Caco-2 (cell line): Measurements from ENCODE around the gene RNU5B-1. TPM values are rescaled to one million over a fixed set of nuclear protein-coding genes. Genes with fewer than 3 reads are reported as not detected.

Experiments used
- BruUV-seq: library from RNA; stranded (reverse); fragments of 400-500 nt; replicated peaks from 2 replicates; lab custom pipeline; 2021; lab: Mats Ljungman, UMichigan
- CTCF ChIA-PET: fragments of 300-600 bp; sonication (Branson Sonifier 250); formaldehyde crosslinking; loops from one replicate; lab custom pipeline; 2022; ENCODE audit warnings: antibody characterized with exemption; lab: Charles Lee
- POLR2A ChIA-PET: fragments of 300-600 bp; sonication (Branson Sonifier 250); formaldehyde crosslinking; loops from one replicate; lab custom pipeline; 2022; ENCODE audit warnings: antibody characterized with exemption; lab: Charles Lee
- DNase-seq, 2 experiments: peaks; one replicate each; pipeline versions ENCODE4 v3.0.0 to v3.0.0-alpha.2; 2020 to 2022
- H3K27me3 ChIP-seq: replicated peaks from 2 replicates; pipeline ENCODE4 v1.6.0; 2011; ENCODE audit warnings: low read length; ENCODE audit not compliant: control insufficient read depth, insufficient read depth
- H3K36me3 ChIP-seq: 2 replicates; pipeline ENCODE4 v1.5.1; 2011; ENCODE audit warnings: low read length; ENCODE audit not compliant: control insufficient read depth, insufficient read depth
- H3K4me1 ChIP-seq: fragments of 250-450 bp; sonication (Bioruptor Pico); 2 replicates; pipeline ENCODE4 v1.5.1; 2020; ENCODE audit warnings: mild to moderate bottlenecking
- H3K4me3 ChIP-seq: 2 replicates; pipeline ENCODE4 v1.5.1; 2011; ENCODE audit warnings: low read depth, mild to moderate bottlenecking, control low read depth, low read length
- H3K9me3 ChIP-seq: fragments of 250-450 bp; sonication (Bioruptor Pico); 2 replicates; pipeline ENCODE4 v1.5.1; 2020; ENCODE audit warnings: mild to moderate bottlenecking, moderate library complexity
- H3K27ac Mint-ChIP-seq: one replicate; pipeline ENCODE4 v1.8.0; 2022; ENCODE audit warnings: mixed read lengths; ENCODE audit not compliant: unreplicated experiment
- H3K27me3 Mint-ChIP-seq: one replicate; pipeline ENCODE4 v1.8.0; 2022; ENCODE audit warnings: mixed read lengths; ENCODE audit not compliant: insufficient read depth, unreplicated experiment
- H3K36me3 Mint-ChIP-seq: one replicate; pipeline ENCODE4 v1.8.0; 2022; ENCODE audit warnings: mild to moderate bottlenecking, mixed read lengths; ENCODE audit not compliant: insufficient read depth, unreplicated experiment
- H3K4me1 Mint-ChIP-seq: one replicate; pipeline ENCODE4 v1.8.0; 2022; ENCODE audit warnings: low read depth, mixed read lengths; ENCODE audit not compliant: unreplicated experiment
- H3K4me3 Mint-ChIP-seq: one replicate; pipeline ENCODE4 v1.8.0; 2022; ENCODE audit warnings: mild to moderate bottlenecking, moderate library complexity, mixed read lengths; ENCODE audit not compliant: unreplicated experiment
- H3K9me3 Mint-ChIP-seq: one replicate; pipeline ENCODE4 v1.8.0; 2022; ENCODE audit warnings: mixed read lengths; ENCODE audit not compliant: unreplicated experiment
- CTCF ChIP-seq, 2 experiments: fragments of 200-600 bp in 1 of 2; IDR thresholded peaks; 1 replicate in 1 of 2; 2 replicates in 1 of 2; pipeline versions ENCODE4 v1.5.1 to v1.8.0; 2011 to 2022; ENCODE audit warnings: antibody characterized with exemption in 1 of 2, control low read depth in 1 of 2, inconsistent platforms in 1 of 2, low read depth in 1 of 2, low read length in 1 of 2, mild to moderate bottlenecking in 1 of 2, moderate library complexity in 1 of 2; ENCODE audit not compliant: insufficient read depth in 1 of 2, severe bottlenecking in 1 of 2, unreplicated experiment in 1 of 2
- intact Hi-C: fragments of 100-400 bp; cut with micrococcal nuclease; formaldehyde crosslinking; loops from one replicate; pipeline ENCODE4 v1.10.0; 2022; ENCODE audit not compliant: unreplicated experiment
- total RNA-seq: library from RNA; stranded (reverse); gene quantifications from 2 replicates; pipeline ENCODE4 v1.2.3, GENCODE V29; 2022

The RNU5B-1 gene
- total RNA-seq, 1 experiment from 2014 or later = not detected

DNA sequence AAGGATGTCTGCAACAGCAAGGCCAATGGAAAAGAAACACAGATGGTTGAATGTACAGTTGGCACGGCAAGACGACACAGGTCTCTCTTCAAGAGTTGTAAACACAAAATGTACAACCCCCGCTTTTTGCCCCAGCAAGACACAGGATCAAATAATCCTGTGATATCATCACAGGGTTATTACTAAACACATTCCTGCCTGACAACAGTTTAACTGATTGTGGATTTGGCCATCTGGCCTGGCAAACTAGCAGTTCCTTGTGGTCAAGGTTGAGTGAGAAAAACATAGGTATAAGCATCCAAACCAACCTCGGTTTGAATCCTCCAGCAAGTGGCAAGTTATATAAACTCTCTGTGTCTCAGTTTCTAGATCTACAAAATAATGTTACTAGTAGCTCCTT lies 41.2 kb upstream of the RNU5B-1 start:
- no TSS peak for BruUV-seq
- Mint-ChIP-seq H3K4me3 (no peak overlapping the region), H3K27ac (no peak overlapping the region), H3K4me1 (no peaks in the 10 kb centered on the region), H3K27me3 (no peaks in the 10 kb centered on the region), H3K9me3 (no peaks in the 10 kb centered on the region), H3K36me3 (peaks cover 11% of the 10 kb centered on the region)
- Histone ChIP-seq H3K9me3 (no peaks in the 10 kb centered on the region), H3K4me3 (no peak overlapping the region), H3K4me1 (no peaks in the 10 kb centered on the region), H3K27me3 (no peaks in the 10 kb centered on the region), H3K36me3 (no peaks in the 10 kb centered on the region; the same call in 1 of the 2 replicates)
- ChIA-PET CTCF (no interaction called here), POLR2A (no interaction called here)
- intact Hi-C loops = no loop called here
- DNase-seq = no peak
- no peak for TF ChIP-seq CTCF (IDR thresholded peaks at IDR 0.05; ENCODE audit: insufficient read depth in 1 of 2, low read depth in 1 of 2, low read length in 1 of 2, severe bottlenecking in 1 of 2, unreplicated experiment in 1 of 2)

DNA sequence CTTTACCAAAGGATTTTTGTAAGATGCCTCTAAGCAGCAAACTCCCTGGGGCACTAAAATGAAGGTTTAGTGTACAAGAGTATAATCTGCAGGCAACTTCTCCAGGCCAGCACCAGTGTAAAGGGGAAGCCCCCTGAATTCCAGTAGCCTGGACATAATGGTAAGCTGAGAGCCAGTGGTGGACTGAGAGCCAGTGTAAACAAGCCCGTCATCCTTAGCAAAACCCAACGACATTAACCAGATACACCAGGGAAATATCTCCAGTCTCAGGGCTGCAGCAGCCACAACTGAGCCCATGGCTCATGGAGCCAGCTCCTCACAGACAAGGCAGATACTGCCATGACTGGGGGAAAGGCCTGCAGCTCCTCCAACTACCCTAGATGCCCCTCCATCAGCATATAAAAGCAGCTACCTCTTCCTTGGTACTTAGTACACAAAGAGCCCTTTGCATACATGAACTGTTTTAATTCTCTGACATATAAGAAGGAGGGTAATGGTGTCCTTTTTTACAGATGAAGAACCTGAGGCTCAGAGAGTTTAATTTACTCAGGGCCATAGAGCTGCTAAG lies 39.5 kb upstream of the RNU5B-1 start:
- no peak for TF ChIP-seq CTCF (IDR thresholded peaks at IDR 0.05; ENCODE audit: insufficient read depth in 1 of 2, low read depth in 1 of 2, low read length in 1 of 2, severe bottlenecking in 1 of 2, unreplicated experiment in 1 of 2)
- no peak overlapping the region for H3K4me3 ChIP-seq
- no peaks in the 10 kb centered on the region for H3K27me3 ChIP-seq
- H3K9me3 Mint-ChIP-seq = no peaks in the 10 kb centered on the region
- H3K4me1 Mint-ChIP-seq = no peaks in the 10 kb centered on the region
- DNase-seq = no peak
- no peaks in the 10 kb centered on the region; the same call in 1 of the 2 replicates for H3K36me3 ChIP-seq
- no peak overlapping the region for H3K4me3 Mint-ChIP-seq
- BruUV-seq = no TSS peak
- ChIA-PET POLR2A (interaction anchor here (0.5 kb wide), 1 partner anchor 1111 kb away, joined by 3 read pairs; no protein-coding TSS in a partner anchor), CTCF (no interaction called here)
- intact Hi-C loops = no loop called here
- no peaks in the 10 kb centered on the region for H3K9me3 ChIP-seq
- H3K27ac Mint-ChIP-seq = no peak overlapping the region
- H3K36me3 Mint-ChIP-seq = peaks cover 11% of the 10 kb centered on the region
- no peaks in the 10 kb centered on the region for H3K4me1 ChIP-seq
- H3K27me3 Mint-ChIP-seq = no peaks in the 10 kb centered on the region

DNA sequence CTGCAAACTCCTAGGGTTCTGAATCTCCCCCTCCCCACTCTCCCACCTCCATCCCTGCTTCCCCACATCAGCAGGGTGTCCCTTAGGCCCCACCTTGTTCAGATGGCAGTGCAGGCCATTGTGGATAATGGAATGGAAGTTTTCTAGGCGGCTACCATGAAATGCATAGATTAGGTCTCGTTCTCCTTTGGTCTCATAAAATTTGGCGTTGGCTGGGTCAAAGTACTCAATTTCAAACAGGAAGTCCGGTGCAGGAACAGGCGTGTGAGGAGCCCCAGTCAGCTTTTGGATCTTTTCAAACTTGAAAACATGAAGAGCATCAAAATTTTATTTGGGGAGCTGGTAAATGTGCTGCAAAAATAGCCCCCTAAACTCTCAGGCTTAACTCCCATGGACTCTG lies 38.0 kb upstream of the RNU5B-1 start:
- Mint-ChIP-seq H3K9me3 (no peaks in the 10 kb centered on the region), H3K36me3 (peaks cover 11% of the 10 kb centered on the region), H3K4me1 (no peaks in the 10 kb centered on the region), H3K27me3 (no peaks in the 10 kb centered on the region), H3K4me3 (no peak overlapping the region), H3K27ac (no peak overlapping the region)
- Histone ChIP-seq H3K4me1 (no peaks in the 10 kb centered on the region; the same call in 1 of the 2 replicates), H3K9me3 (no peaks in the 10 kb centered on the region), H3K36me3 (no peaks in the 10 kb centered on the region), H3K27me3 (no peaks in the 10 kb centered on the region), H3K4me3 (no peak overlapping the region)
- intact Hi-C loops = no loop called here
- no TSS peak for BruUV-seq
- no peak for TF ChIP-seq CTCF (IDR thresholded peaks at IDR 0.05; ENCODE audit: insufficient read depth in 1 of 2, low read depth in 1 of 2, low read length in 1 of 2, severe bottlenecking in 1 of 2, unreplicated experiment in 1 of 2)
- POLR2A ChIA-PET = no interaction called here
- no peak for DNase-seq
- CTCF ChIA-PET = no interaction called here
